GM19324 (cell line): ENCODE measurements around the gene ENTPD8.

Source experiments
- ATAC-seq: cut with Tn5 transposase; IDR thresholded peaks from one replicate; pipeline ENCODE4 v1.9.1; 2021; ENCODE audit warnings: mild to moderate bottlenecking, moderate library complexity; ENCODE audit not compliant: unreplicated experiment, low FRiP score

ENTPD8 gene

DNA sequence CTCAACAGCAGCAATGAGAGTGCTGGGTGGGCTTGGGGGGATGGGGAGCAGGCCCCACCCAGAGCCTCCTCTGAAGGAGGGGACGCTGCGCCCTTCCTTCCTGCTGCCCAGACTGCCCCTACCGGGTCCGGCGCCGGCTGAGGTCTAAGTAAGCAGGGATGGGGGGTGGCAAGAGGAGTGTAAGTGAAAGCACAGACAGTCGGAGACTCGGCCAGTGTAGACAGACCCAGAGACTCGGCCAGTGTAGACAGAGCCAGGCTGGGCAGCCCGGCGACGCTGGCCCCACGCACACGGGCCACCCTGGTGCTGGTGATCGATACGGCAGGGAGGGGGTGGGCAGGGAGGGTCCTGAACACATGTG lies 7.4 kb upstream of the ENTPD8 start:
- ATAC-seq, result no peak

DNA sequence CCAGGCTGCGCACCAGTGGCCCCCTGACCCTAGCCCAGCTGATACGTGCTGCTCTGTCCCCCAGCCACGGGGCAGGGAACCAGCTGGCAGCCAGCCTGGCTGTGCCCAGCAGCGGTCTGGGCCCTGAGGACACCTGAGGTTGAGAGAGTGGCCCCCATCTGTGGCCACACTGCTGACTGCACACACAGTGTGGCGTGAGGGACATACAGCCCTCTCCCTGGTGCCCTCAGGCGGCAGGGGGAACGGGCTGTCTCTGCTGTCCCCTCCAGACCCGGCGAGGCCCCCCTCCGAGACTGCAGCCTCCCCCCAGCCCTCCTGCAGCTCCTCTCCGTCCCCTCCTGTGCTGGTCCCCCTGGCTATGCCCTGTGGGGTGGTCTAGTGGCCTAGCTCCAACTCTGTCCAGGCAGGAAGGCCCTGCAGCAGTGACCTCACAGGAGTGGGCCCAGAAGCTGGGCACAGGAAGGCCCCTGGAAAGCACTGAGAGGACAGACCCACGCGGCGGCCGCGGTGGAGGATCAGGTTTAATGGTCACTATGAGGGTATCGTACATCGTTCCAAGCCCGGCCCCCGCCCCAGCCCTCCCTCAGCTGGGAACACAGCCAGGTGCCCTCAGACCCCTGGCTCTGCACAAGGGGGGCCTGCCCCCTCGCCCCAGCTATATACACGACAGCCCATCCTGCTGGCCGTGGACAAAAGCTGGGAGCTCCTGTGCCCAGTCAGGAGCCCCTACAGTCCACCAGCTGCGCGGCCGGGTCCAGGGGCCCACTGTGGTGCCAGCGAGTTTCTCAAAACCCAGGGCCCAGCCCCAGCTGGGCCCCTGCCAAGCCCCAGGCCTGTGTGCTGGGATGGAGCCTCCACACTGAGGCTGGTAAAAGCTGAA lies 6.8 kb upstream of the ENTPD8 start:
- ATAC-seq, result no peak

DNA sequence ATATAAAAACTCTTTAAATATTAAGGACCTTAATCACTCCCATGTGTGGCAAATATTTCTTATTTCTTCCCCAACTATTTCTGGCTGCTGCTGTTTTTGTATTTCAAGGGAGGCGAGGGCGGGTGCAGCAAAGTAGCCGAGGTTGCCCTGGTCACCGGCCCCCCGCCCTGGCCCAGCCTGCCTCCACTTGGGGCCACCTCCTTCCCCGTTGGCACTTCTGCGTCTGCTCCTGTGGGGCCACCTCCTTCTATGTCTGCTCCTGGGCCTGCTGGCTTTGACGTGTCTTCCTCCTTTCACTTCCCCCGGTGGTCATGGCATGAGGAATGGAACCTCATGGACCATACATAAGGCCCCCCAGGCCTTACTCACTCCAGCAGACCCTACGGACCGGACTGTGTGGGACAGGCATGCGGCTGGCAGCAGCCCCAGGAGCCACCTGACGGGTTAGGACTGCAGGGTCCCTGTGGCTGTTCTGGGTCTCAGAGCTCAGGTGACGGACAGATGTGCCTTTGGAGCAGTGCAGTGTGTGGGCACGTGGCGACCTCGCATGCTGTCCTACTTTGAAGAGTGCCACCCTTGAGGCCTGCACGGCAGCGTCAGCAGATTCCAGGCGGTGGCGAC lies 5.8 kb upstream of the ENTPD8 start:
- no peak for ATAC-seq

DNA sequence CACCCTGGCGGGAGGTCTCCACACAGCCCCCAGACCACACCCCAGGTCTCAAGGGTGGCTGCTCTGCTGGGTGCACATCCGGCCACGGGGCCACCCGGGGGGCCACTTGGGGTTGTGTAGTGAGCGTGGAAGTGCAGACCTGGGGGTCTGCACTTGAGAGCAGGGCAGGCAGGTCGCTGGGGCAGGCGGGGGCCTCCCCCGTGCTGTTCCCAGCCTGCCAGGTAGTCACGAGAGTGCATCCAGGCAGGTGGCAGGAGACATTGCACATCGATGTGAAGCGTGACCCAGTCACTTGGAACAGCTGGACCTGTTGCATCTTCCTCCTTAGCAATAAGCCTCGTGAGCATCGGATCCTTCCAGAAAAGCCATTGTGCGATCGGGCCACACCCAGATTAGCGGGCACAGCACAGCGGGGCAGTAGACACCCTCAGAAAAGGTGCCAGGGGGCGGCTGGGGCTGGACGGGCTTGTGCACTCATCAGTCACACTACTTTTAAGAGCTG lies 4.8 kb upstream of the ENTPD8 start:
- no peak for ATAC-seq

DNA sequence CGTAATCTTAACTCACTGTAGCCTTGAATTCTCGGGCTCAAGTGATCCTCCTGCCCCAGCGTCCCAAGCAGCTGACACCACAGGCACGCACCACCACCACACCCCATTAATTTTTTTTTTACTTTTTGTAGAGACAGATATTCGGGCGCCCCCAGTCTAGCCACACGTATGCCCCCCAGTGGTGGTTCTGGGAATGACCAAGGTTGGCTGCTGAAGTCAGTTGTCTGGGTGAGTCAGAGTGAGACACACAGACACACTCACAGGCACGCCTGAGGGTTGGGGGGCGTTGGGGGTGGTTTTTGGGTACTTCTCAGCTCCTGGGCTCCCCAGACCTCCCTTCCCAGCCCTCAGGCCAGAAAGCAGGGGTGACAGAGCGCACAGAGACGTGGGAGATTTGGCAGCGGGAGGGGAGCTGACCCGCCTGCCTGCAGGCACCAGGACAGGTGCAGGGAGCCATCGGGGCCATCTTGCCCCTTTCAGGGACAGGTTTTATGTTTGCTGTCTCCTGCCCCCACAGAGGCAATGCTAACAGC lies 4.2 kb upstream of the ENTPD8 start:
- ATAC-seq, result no peak

DNA sequence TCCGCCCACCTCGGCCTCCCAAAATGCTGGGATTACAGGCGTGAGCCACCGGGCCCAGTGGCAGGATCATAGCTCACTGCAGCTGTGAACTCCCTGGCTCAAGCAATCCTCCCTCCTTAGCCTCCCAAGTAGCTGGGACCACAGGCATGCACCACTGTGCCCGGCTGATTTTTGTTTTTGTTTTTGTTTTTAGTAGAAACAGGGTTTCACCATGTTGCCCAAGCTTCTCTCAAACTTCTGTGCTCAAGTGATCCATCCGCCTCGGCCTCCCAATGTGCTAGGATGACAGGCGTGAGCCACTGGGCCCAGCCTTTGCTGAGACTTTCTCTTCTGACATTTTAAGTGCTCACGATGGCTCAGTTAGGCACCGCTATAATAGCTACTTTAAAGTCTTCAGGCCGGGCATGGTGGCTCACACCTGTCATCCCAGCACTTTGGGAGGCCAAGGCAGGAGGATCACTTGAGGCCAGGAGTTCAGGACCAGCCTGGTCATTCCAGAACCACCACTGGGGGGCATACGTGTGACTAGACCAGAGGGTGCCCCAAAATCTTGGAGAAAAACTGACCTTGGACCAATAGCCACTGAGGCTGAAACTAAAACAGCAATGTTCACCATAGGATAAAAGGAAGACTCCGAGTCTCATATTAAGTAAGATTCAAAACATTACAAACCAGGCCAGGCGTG lies 3.1 kb upstream of the ENTPD8 start:
- ATAC-seq, result no peak

DNA sequence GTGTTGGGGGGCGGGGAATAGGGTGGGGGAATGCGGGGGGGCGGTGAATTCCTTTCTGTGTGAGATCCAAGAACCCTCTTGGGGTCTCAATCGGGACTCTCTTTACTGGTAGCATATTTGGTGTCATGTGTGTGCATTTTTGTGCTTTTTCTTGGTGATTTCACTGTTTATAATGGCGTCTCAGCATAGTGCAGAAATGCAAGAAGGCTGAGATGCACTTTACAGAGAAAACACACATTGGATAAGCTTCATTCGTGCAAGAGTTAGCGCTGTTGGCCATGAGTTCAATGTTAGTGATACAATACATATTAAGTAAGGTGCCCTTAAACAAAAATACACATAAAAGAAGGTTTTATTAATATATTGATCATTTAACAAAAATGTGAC lies 771 bp upstream of the ENTPD8 start:
- ATAC-seq, result no peak

DNA sequence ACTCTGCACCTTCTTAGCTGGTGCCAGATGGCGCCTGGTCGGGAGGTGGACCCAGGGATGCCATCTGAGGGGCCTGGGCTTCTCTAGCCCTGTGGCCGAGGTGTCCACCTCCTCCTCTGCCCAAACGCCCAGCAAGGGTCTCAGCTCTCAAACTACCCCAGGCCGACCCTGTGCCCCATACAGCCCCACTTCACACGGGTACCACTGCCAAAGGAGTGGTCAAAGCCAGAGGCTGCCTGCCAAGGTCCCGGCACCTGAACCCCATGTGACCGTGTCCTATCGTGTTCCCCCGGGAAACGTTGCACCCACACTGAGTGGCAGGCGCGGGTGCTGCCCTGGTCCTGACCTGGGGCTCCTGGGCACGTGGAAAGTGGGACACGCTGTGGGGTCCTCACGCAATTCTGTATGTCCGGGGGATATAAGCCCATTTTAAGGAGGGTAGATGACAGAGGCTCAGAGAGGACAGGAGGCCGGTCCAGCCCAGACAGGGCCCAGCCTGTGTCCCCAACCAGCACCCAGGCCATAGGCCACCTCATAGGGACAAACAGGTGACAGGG lies 1.9 kb downstream of the ENTPD8 start:
- ATAC-seq, result no peak

DNA sequence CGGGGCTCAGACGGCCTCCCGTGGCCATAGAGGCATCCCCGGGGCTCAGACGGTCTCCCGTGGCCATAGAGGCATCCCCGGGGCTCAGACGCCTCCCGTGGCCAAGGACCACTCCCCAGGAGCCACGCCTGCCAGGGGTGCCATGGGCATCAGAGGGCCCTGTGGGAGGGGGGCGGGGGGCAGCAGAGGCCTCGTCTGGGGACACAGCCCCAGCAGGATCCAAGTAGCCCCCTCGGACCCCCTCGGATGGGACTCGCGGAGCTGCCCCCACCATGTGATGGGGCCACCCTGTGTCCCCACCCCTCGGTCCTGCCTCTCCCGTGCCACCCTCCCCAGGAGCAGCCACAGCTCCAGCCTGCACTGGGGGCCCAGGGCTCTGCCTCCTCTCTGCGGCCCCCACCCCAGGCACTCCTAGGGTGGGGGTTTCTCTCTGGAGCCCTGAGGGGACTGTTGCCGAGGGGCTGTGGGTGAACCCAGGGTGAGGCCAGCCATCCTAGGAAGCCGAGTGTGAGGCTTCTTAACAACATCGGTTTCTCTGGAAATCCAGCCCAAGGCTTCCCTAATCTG lies 2.5 kb downstream of the ENTPD8 start:
- no peak for ATAC-seq

DNA sequence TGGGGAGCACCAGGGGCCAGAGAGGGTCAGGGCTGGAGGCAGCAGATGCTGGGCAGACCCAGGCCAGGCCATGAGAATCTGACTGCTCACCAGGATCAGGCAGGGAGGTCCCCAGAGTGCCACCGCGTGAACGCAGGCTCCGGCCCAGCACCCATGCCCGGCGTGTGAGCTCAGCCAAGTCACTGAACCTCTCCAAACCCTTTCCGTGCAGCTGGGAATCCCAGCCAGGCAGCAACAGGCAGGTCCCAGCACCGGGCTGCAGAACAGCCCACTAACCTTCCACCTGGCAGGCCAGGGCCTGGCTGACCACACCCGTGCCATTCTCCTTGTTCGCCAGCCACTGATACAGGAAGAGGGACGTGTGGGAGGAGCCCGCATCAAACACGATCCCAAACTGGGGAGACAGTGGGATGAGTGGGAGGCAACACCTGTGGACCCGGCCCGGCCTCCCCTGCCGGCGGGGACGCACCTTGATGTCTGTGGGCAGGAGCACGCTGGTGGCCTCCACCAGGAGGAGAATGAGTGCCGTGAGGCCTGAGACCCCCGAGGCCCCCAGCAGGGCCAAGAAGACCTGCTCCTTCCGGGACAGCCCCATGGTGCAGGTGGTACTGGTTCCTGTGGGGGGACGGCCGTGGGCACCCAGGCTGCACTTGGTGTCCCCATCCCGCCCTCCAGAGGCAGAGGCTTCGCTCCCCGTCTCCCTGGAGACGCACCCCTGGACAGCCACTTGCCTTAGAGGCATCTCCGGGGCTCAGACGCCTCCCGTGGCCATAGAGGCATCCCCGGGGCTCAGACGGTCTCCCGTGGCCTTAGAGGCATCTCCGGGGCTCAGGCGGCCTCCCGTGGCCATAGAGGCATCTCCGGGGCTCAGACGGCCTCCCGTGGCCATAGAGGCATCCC lies 3.2 kb downstream of the ENTPD8 start:
- no peak for ATAC-seq

DNA sequence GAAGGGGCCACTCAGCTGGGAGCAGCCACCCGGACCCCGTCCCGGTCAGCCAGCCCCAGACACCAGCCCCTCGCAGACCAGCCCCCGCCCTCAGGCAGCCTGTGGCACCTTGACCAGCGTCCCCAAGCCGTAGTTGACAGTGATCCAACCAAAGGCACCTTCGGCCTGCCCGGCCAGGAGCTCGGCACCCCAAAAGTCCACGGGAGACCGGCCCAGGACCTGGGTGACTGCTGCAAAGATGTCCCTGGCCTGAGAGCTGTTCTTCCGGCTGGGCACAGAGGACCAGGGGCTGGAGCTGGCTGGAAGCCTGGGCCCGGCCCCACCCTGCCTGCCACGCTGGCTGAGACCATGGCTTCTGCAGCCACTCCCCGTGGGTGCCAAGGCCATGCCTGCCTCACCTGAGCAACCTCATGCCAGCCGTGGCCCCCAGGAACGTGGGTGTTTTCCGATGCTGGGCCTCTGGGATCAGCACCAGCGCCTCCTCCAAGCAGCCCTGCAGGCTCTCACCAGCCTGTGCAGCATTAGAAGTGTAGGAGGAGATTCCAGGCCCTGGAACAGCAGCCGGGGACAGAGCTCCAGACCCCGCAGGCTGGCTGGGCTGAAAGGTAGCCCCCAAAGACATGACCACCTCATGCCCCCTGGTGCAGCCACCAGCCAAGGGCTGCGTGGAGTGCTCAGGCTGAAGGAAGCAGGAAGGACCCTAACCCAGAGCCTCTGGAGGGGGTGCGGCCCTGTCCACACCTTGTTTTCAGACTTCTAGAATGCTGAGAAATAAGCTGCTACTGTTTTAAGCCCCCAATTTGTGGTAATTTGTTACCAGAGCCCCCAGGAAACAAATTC lies 4.2 kb downstream of the ENTPD8 start:
- ATAC-seq, result no peak

DNA sequence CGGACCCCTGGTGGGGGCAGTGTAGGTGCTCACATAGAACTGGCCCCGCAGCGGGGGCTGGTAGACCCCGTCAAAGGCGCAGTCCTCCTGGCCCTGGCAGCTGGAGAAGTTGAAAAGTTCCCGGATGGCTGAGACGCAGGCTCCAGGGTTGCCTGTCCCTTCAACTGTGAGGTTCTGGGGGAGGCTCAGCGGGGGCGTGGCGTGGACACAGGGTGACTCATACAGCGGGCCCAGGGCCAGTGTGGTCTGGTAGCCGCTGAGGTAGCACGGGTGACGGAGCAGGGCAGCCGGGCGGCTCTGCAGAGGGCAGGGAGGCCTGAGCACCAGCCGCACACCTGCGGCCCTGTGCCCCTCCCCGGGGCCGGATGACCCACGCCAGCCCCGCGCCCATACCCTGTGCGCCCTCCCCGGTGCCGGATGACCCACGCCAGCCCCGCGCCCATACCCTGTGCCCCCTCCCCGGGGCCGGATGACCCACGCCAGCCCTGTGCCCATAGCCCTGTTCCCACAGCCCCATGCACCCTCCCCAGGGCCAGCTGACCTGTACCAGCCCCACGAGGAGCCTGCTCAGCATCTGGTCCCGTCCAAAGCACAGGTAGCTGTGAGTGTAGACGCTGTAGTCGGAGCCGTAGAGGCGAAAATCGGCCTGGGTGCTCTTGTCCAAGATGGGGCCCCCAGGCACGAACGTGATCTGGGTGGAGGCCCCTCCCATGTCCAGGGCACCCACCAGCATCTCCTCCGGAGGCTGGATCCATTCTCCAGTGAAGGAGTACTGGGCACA lies 5.0 kb downstream of the ENTPD8 start:
- ATAC-seq, result no peak

DNA sequence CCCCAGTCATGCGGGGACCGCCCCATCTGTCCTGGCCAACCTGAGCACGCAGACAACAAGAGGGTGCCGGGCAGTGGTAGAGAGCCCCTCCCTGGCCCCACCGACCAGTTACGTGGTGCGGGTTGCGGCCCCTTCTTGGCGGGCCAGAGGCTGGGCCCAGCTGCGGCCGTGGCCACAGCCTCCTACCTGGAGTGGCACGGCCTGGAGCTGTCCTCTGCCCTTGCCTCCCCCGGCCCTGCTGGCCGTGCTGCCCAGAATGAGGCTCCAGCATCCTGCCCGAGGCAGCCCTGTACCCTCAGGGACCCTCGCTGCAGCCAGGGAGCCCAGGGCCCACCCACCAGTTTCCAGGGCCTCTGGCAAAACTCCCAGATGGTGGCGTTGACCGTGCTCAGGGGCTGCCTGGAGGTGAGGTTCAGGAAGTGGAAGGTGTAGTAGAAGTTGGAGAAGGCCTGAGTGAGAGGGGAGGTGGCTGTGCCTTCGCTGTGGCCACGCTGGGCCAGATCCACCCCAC lies 5.7 kb downstream of the ENTPD8 start:
- no peak for ATAC-seq

DNA sequence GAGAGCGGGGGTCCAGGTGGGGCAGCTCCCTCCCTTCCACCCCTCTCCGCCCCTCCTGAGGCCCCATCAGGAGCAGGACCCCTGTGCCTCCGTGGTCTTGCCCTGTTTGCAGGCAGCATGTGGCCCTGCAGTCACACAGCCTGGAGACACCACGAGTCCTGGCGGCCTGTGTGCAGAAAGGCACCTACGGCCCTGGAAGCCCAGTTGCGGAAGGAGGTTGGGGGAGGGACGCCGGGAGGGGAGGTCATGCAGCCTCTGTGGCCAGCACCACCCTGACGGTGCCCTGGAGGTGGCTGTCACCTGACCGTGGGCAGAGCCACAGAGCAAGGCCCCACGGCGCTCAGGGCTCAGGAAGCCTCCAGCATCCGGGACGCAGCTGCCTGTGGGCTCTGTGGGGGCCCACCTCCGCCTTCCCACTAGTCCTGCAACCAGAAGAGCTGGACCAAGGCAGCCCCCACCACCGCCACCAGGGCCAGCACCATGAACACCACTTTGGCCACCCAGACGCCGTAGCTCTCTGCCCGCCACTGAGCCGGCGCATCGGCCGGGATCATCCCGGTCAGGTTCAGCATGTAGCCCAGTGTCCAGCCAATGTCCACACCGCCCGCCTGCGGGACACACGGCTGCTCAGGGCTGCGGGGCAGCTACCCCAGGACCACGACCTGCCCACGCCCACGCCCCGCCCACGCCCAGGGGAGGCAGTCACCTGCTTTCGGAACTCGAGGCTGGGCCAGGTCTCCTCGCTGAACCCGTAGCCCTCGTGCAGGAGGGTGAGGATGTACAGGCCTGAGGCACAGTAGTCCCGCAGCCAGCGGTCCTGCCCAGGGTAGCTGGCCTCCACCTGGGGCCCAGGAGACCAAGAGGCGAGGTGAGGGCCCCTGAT lies 6.4 kb downstream of the ENTPD8 start:
- ATAC-seq, result no peak

DNA sequence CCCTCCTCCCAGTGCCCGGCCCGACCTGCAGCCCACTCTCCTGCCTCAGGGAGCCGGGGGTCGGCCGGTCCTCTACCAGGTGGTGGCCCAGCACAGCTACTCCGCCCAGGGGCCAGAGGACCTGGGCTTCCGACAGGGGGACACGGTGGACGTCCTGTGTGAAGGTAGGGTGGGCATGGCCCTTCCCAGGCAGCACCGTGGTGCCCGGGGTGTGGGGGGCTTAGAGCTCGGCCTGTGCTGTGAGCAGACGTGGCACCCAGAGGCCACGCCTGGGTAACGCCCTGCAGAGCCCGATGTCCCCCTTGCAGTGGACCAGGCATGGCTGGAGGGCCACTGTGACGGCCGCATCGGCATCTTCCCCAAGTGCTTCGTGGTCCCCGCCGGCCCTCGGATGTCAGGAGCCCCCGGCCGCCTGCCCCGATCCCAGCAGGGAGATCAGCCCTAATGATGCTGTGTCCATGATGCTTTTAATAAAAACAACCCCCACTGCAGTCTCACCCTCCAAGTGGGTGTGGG lies 7.2 kb downstream of the ENTPD8 start:
- ATAC-seq, result no peak

DNA sequence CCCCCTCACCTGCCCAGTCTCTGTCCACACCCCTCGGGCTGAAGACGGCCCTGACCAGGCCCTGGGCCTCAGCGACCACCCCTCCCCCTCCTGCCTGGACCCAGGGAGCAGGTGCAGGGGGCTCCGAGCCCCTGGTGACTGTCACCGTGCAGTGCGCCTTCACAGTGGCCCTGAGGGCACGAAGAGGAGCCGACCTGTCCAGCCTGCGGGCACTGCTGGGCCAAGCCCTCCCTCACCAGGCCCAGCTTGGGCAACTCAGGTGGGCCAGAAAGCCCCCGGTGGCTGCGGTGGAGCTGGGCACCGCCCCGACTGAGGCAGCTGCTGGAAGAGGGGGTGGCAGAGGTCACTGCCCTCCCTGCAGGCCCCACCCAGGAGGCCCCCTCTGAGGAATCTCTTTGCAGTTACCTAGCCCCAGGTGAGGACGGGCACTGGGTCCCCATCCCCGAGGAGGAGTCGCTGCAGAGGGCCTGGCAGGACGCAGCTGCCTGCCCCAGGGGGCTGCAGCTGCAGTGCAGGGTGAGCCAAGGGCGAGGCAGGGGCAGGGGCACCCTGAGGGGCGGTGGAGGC lies 7.7 kb downstream of the ENTPD8 start:
- ATAC-seq, result no peak
